Stimulated activated naive B cell treated with anti-CD40 and anti-IgM and Interleukin-4, amounts not matched to agents 10 μg/mL and 1 μg/mL and 100 μg/mL, for 72 hours (primary cell): ENCODE measurements around the gene ALOX5AP.
A peak's percentile ranks its signal among the peaks of the same experiment; 100 is the strongest.

Experiments used
- ATAC-seq, 2 donors: fragments of 150-1000 bp; cut with Tn5 transposase; replicated peaks; 2 replicates each; pipeline ENCODE4 v1.10.0; 2021; ENCODE audit warnings: moderate library complexity in 1 of 2
- DNase-seq: peaks from one replicate; pipeline ENCODE4 v3.0.0; 2021
- H3K27ac Mint-ChIP-seq: one replicate; pipeline ENCODE4 v1.8.0; 2022; ENCODE audit warnings: mild to moderate bottlenecking, mixed read lengths
- H3K27me3 Mint-ChIP-seq, 2 donors: one replicate each; pipeline ENCODE4 v1.8.0; 2022; ENCODE audit warnings: mixed read lengths in 2 of 2
- H3K36me3 Mint-ChIP-seq, 2 donors: one replicate each; pipeline ENCODE4 v1.8.0; 2022; ENCODE audit warnings: mixed read lengths in 2 of 2, mild to moderate bottlenecking in 1 of 2
- H3K4me1 Mint-ChIP-seq, 2 donors: one replicate each; pipeline ENCODE4 v1.8.0; 2022; ENCODE audit warnings: mixed read lengths in 2 of 2, mild to moderate bottlenecking in 1 of 2
- H3K4me3 Mint-ChIP-seq, 2 donors: one replicate each; pipeline ENCODE4 v1.8.0; 2022; ENCODE audit warnings: mild to moderate bottlenecking in 2 of 2, mixed read lengths in 2 of 2, moderate library complexity in 1 of 2
- H3K9me3 Mint-ChIP-seq, 2 donors: one replicate each; pipeline ENCODE4 v1.8.0; 2022; ENCODE audit warnings: mixed read lengths in 2 of 2, mild to moderate bottlenecking in 1 of 2

ALOX5AP gene

DNA sequence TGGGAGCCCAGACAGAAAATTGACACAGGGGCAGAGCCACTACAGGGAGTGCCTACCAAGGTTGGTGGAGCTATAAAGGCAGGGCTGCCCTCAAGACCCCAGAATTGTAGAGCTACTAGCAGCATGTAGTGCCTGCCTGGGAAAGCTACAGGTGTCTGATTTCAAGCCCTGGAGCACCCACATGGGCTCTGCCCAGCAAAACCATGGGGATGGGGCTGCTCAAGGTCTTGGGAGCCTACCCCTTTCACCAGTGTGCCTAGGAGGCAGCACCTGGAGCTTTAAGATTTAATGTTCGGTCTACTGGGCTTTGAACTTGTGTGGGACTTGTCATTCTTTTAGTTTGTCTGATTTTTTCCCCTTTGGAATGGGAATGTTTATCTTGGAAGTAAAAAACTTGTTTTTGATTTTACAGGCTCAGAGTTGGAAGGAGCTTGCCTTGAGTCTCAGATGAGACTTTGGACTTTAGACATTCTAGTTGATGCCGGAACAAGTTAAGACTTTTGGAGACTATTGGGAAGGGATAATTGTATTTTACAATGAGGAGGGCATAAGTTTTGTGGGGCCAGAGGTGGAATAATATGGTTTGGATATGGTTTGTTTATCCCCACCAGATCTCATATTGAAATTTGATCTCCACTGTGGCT, 45.1 kb downstream of the ALOX5AP start:
- Mint-ChIP-seq H3K4me1 (peaks cover 5 to 6% of the 10 kb centered on the region in 2 donors), H3K4me3 (no peak overlapping the region), H3K27me3 (no peaks in the 10 kb centered on the region), H3K9me3 (peaks cover 0 to 2% of the 10 kb centered on the region in 2 donors), H3K36me3 (peaks cover 6 to 11% of the 10 kb centered on the region in 2 donors), H3K27ac (no peak overlapping the region)
- ATAC-seq (no peak), DNase-seq (no peak)

DNA sequence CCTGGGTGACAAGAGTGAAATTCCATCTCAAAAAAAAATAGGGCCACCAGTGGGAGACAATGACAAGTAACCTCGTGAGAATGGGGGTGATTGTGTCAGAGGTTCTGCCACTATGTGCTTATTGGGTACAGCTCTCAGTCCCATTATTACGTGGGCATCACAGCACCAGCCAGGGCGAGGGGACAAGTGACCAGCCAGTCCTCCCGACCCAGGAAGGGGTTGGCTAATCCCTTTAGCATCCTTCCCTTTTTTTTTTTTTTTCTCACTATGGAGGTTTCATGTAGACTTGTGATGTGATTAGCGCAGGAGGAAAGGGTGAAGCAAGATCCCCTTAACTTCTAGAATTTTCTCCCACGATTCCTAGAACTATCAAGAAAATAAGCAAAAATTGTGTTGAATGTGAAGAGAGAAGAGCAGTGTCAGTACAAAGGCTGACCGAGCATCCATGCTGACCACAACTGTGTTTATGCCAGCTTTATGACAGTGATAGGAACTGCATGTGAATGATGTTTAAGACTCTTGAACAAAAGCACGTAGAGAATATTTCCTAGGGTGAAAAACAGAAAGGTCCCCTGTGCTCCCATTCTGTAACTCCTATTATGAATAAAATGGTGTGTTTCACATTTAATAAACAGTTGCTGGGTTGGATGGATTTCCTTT, 50.0 kb downstream of the ALOX5AP start:
- Mint-ChIP-seq H3K4me1 (peaks cover 10% of the 10 kb centered on the region in 2 donors), H3K4me3 (no peak overlapping the region), H3K27ac (no peak overlapping the region), H3K27me3 (no peaks in the 10 kb centered on the region), H3K9me3 (peaks cover 0 to 2% of the 10 kb centered on the region in 2 donors), H3K36me3 (peaks cover 7 to 11% of the 10 kb centered on the region in 2 donors)
- DNase-seq (no peak), ATAC-seq (no peak)

DNA sequence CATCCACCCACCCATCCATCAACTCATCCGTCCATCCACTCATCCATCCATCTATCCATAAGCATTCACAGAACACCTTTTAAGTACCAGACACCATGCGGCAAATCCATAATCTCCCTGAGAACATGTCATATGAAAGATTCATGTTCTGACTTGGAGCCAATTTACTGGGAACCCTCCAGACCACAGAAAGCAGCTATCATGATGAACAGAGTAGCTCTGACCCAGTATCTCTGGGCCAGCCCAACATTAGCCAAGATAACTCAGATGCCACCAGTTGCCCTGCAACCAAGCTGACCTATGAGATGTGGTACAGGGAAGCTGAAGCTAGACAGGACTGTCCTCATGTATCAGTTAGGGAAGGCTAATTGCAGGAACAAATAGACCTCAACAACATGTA, 51.3 kb downstream of the ALOX5AP start:
- no peaks in the 10 kb centered on the region for H3K9me3 Mint-ChIP-seq
- no peak overlapping the region for H3K27ac Mint-ChIP-seq
- DNase-seq, result no peak
- peaks cover 5% of the 10 kb centered on the region in 2 donors for H3K36me3 Mint-ChIP-seq
- H3K27me3 Mint-ChIP-seq, result no peaks in the 10 kb centered on the region
- H3K4me1 Mint-ChIP-seq, result peaks cover 10% of the 10 kb centered on the region in 2 donors
- H3K4me3 Mint-ChIP-seq, result no peak overlapping the region
- no peak for ATAC-seq

DNA sequence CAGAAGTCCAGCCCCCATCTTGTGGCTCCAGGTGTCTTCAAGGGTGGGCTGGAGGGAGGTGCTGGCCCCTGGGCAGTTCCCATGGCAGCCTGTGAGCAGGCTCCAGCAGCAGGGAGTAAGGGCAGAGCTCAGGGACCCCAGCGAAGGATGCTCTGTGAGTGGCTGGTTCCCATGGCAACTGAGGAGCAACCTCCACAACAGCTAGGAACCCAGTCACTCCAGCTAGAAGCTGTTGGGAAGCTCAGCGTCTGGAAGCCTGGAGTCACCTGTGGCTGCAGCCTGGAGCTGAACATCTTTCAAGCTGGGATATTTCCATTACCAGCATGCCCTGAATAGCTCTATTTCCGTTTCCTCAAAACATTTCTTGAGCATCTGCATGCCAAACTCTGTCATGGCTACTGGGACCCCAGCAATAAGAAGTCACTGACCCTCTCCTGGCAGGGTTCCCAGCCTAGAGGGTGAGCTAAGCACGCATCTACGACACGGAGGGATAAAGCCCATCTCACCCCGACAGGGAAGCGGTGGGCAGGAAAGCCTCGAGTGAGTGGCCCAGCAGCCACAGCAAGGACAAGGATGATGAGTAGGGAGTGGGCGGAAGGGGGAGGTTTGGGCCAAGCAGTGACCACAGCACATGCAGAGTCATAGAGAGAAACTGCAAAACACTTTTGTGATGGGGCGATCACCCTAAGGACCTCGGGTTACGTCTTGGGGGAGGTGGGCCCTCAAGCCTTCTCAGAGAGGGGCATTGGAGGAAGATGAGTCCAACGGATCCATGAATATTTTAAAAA, 52.6 kb downstream of the ALOX5AP start:
- no peak overlapping the region for H3K27ac Mint-ChIP-seq

DNA sequence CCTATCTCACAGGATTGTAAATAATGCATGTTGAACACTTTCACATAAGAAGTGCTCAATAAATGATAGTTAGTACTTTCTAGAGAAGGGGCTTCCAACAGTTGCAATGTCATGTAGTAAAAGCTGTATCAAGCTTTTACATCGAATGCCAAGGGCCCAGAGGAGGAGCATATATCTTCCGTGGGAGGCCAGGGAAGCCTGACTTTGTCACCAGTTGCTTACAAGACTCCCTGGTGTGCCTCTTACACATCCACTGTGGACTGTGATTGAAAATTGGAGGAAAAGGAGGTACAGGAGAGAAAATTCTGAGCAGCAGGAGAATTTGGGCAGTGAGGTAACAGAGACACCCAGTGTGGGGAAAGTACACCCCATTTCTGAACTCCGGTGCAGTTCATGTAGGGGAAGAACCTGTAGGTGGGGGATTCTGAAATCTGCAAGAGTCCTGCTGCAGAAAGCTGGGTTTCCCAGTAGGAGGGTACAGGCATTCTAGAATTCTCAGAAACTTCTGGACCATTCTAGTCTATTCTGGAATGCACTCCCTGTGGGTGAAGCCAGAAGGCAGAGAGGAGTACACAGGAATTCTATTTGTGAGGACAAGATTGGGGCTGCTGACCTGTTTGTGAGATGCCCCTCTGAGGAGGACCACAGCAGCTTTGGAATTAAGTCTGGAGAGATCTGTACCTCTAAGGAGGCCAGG, 54.0 kb downstream of the ALOX5AP start:
- no peaks in the 10 kb centered on the region for H3K9me3 Mint-ChIP-seq
- ATAC-seq (peak; percentile 29 to 71), DNase-seq (no peak)
- peaks cover 0 to 2% of the 10 kb centered on the region in 2 donors for H3K36me3 Mint-ChIP-seq
- H3K4me3 Mint-ChIP-seq, result no peak overlapping the region
- H3K4me1 Mint-ChIP-seq, result peaks cover 10% of the 10 kb centered on the region in 2 donors
- H3K27ac Mint-ChIP-seq, result no peak overlapping the region
- H3K27me3 Mint-ChIP-seq, result no peaks in the 10 kb centered on the region

More for the DNA sequence above, 52.6 kb downstream of the ALOX5AP start:
- Mint-ChIP-seq H3K9me3 (no peaks in the 10 kb centered on the region), H3K27me3 (no peaks in the 10 kb centered on the region), H3K4me1 (peaks cover 10% of the 10 kb centered on the region in 2 donors), H3K4me3 (no peak overlapping the region), H3K36me3 (peaks cover 0 to 2% of the 10 kb centered on the region in 2 donors)
- peak in 1 of 2 donors; percentile 38 for ATAC-seq
- no peak for DNase-seq

DNA sequence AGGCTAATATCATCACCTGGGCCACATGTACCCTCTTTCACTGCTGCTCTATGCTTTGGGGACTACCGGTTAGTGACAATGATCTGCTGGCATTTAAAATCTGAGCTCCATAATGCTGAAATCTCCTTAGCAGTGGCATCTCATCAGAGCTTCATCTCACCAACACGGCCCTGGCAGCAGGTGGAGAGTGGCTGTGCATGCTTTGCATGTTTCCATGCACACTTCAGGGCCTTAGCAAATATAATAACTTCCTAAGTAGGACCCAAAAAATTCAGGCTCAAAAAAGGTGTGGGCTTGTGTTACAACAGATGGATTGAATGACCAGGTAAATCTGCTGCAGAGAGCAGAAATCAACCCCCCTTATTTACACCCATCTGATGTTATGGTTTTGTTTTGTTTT, 55.2 kb downstream of the ALOX5AP start:
- H3K36me3 Mint-ChIP-seq, result peaks cover 0 to 2% of the 10 kb centered on the region in 2 donors

DNA sequence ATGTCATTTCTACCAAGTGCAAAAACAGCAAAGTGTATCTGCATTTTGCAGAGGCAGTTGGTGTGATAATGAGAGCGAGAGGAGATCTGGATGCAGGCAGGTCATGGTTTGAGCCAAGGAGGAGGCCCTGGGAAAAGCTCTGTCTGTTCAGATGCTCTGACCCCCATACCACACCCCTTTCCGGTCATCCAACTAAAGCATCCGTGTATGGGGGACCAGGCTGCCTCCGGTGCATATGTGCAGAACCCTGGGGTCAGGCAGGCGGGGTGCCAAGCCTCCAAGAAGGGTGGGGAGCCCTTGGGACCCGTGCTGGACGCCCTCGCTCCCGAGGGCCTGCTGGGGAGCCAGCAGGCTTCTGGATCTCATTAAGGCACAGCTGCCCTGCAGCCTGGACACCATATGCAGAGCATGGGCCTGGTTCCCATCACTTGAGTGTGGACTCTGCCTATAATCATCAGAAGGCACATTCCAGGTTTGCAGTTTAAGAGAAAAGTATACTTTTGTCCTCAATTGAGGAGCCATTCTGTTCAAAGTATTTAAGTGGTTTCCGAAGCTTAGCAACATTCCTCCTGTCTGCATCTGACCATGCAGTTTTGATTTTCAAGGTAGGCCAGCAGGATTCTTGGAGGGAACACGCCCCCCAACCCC, 56.1 kb downstream of the ALOX5AP start:
- Mint-ChIP-seq H3K9me3 (no peaks in the 10 kb centered on the region), H3K27ac (no peak overlapping the region), H3K4me1 (peaks cover 18 to 19% of the 10 kb centered on the region in 2 donors), H3K36me3 (peaks cover 0 to 2% of the 10 kb centered on the region in 2 donors), H3K27me3 (no peaks in the 10 kb centered on the region), H3K4me3 (no peak overlapping the region)
- DNase-seq, result no peak
- ATAC-seq, result no peak

More for the DNA sequence above, 55.2 kb downstream of the ALOX5AP start:
- no peak for DNase-seq
- no peaks in the 10 kb centered on the region for H3K27me3 Mint-ChIP-seq
- peaks cover 10 to 13% of the 10 kb centered on the region in 2 donors for H3K4me1 Mint-ChIP-seq
- no peaks in the 10 kb centered on the region for H3K9me3 Mint-ChIP-seq
- H3K27ac Mint-ChIP-seq, result no peak overlapping the region
- H3K4me3 Mint-ChIP-seq, result no peak overlapping the region
- ATAC-seq, result no peak

DNA sequence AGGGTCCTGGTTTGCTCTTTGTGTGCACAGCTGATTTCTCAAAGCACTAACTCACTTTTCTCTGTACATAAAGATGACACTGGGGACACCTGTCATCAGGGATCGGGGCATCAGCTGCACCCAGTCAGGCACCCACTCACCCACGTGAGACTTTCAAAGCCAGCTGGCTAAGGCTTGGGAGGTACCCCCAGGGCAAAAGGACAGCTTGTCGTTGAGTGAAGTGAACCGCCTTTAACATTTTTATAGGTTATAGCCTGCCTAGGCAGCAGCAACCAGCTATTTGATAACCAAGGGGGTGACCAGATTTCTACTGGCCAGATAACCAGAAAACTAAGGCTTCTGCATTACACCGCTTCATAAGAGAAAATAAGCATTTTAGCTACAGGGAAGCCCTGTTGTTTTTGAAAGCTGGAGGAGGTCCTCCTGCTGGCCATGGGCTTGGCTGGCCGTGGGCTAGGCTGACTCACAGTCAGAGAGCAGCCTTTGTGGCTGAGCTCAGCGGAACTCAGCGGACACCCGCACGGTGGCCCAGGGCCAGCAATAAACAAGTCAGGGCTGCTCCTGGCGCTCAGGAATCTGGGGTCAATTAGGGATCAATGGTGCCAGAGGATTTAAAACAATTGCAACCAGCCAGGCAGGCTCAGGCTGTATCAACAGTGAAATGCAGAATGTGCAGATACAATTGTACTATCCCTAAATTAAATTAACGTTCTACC, 57.1 kb downstream of the ALOX5AP start:
- ATAC-seq (no peak), DNase-seq (no peak)
- Mint-ChIP-seq H3K9me3 (no peaks in the 10 kb centered on the region), H3K27ac (no peak overlapping the region), H3K4me3 (no peak overlapping the region), H3K36me3 (peaks cover 0 to 2% of the 10 kb centered on the region in 2 donors), H3K4me1 (peaks cover 27 to 28% of the 10 kb centered on the region in 2 donors), H3K27me3 (no peaks in the 10 kb centered on the region)

DNA sequence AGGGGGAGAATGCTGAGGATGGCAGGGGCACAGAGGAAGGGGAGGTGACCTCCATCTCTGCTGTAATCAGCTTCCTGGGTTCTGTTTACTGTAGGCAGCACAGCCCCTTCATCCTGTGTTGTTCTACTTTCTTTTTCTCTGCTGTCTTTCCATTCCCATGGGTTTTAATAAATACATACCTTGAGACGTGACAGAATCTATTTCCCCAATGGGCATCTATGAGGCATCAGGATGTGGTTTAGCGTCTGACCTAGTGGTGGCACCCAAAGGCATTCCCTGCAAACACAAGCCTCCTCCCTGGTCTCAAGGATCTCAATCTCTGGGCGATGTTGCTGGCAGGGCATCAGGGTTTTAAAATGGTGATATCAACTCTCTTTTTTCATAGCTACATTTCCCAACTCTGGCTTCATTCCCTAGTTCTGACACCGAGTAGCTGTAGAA, 60.8 kb downstream of the ALOX5AP start:
- peaks cover 21 to 22% of the 10 kb centered on the region in 2 donors for H3K4me1 Mint-ChIP-seq
- H3K27ac Mint-ChIP-seq, result peak overlapping the region; percentile 83
- no peaks in the 10 kb centered on the region for H3K27me3 Mint-ChIP-seq
- no peaks in the 10 kb centered on the region for H3K9me3 Mint-ChIP-seq
- no peaks in the 10 kb centered on the region for H3K36me3 Mint-ChIP-seq
- ATAC-seq (peak; percentile 59 to 83), DNase-seq (no peak)
- H3K4me3 Mint-ChIP-seq, result peak overlapping the region; percentile 14 to 44

DNA sequence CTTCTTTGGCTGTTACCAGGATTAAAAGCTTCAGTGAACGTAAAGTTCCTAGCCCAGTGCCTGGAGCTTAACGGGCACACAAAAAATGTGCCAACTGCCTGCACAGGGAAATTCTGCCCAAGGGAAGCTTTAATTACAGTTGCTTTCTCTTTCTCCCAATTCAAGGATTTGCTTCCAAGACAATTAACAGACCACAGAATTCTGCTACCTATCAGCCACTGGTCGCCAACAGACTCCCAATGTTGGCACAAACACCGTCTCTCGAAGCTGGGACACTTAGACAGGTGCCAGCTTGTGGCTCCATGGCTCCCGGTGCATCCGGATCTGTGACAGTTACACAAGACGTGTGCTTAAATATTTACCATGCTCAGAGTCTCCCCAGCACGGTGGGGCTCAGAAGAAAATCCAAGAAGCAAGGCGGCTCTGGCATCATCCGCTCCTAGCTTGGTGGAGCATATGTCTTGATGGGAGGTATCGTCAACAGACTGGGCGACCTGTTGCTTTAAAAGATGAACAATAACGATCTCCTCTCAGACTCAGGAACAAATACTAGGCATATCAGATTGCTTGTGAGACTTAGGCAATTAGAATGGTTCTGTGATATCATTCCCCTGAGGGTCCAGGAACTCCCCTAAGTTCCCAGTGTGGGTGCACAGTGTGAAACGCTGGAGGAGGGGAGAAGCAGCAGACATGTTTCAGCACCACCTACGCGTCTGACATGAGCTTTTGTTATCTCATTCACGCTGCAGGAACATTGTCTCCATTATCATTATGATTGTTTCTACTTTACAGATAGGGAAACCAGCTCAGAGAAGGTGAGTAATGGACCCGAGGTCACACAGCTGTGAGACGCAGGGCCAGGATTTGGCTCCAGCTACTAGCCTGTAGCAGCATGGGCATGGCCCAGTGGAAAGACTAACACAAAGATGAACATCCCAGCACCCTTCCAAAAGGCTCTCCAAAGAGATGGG, 61.6 kb downstream of the ALOX5AP start:
- H3K27ac Mint-ChIP-seq, result peak overlapping the region; percentile 77
- no peak overlapping the region for H3K4me3 Mint-ChIP-seq
- peak; percentile 67 to 71 for ATAC-seq
- H3K27me3 Mint-ChIP-seq, result no peaks in the 10 kb centered on the region
- no peaks in the 10 kb centered on the region for H3K9me3 Mint-ChIP-seq
- H3K36me3 Mint-ChIP-seq, result no peaks in the 10 kb centered on the region
- H3K4me1 Mint-ChIP-seq, result peaks cover 21 to 22% of the 10 kb centered on the region in 2 donors
- DNase-seq, result peak; percentile 44

DNA sequence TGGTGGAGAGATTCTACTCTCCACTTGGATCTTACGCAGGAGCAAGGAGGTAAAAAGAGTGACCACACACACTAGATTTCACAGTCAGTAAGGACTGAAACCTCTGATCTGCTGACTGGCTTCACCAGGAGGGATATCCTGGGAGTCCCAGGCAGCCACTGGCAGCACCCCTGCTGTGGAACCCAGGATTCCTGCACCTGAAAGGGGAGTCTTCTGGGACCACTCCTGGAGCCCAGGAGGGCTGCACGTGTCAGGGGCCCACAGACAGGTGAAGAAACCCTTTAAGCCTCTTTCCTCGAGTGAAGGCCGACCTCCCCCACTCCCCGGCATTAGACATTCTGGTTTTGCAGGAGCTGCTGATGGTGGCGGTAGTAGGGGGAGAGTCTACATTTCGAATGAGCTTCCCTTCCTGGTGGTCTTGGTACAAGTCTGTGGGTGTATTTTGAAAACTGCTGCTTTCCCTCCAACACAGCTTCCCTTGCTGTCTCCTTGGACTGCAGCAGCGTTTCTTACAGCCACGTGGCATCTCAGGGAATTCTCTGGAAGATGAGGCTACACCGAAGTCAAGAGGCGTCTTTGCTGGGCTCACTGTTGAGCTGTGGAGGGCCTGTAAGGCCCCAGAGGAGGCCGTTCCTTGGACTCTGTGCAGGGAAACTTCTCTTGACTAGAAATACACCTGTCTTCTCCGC, 62.6 kb downstream of the ALOX5AP start:
- no peak for ATAC-seq

More for the DNA sequence above, 62.6 kb downstream of the ALOX5AP start:
- no peaks in the 10 kb centered on the region for H3K36me3 Mint-ChIP-seq
- H3K4me1 Mint-ChIP-seq, result peaks cover 26 to 29% of the 10 kb centered on the region in 2 donors
- no peak overlapping the region for H3K4me3 Mint-ChIP-seq
- H3K9me3 Mint-ChIP-seq, result no peaks in the 10 kb centered on the region
- H3K27me3 Mint-ChIP-seq, result no peaks in the 10 kb centered on the region
- no peak overlapping the region for H3K27ac Mint-ChIP-seq
- no peak for DNase-seq
